HEK293 (cell line): ENCODE results near the gene KIF18B.

Experiments used
- CTCF ChIA-PET: fragments of 350-600 bp; formaldehyde crosslinking; extraction: SDS; loops from one replicate; lab custom pipeline; 2021; ENCODE audit warnings: antibody characterized with exemption; lab: Yijun Ruan, JAX
- POLR2A ChIA-PET: fragments of 300-600 bp; formaldehyde crosslinking; extraction: SDS; loops from one replicate; lab custom pipeline; 2020; ENCODE audit warnings: antibody characterized with exemption, inconsistent platforms; lab: Yijun Ruan, JAX
- H3K27ac ChIP-seq: fragments of 200-500 bp; sonication (Bioruptor generic); 2 replicates; pipeline ENCODE4 v1.5.1; 2014; ENCODE audit warnings: low read depth, low read length, control low read depth, inconsistent platforms; ENCODE audit errors: extremely low read depth
- H3K36me3 ChIP-seq, 2 experiments: fragments of 200-500 bp in 1 of 2; sonication (Bioruptor generic) in 1 of 2; 1 replicate in 1 of 2; 2 replicates in 1 of 2; pipeline ENCODE4 v1.5.1; 2014 to 2017; ENCODE audit warnings: inconsistent platforms in 2 of 2, low read length in 2 of 2; ENCODE audit not compliant: control insufficient read depth in 2 of 2, insufficient read depth in 1 of 2
- H3K4me1 ChIP-seq: fragments of 200-500 bp; sonication (Bioruptor generic); 2 replicates; pipeline ENCODE4 v1.5.1; 2014; ENCODE audit warnings: mild to moderate bottlenecking, low read length, inconsistent platforms; ENCODE audit not compliant: control insufficient read depth, insufficient read depth
- H3K4me3 ChIP-seq: 2 replicates; pipeline ENCODE4 v1.5.1; 2011; ENCODE audit warnings: low read depth, mild to moderate bottlenecking, control low read depth, low read length, moderate library complexity
- H3K9me3 ChIP-seq: fragments of 200-500 bp; sonication (Bioruptor generic); 2 replicates; pipeline ENCODE4 v1.5.1; 2014; ENCODE audit warnings: low read depth, low read length, inconsistent platforms; ENCODE audit not compliant: control insufficient read depth, insufficient read depth
- FEZF1 ChIP-seq: fragments of 450-650 bp; formaldehyde crosslinking; IDR thresholded peaks from 2 replicates; pipeline ENCODE4 v1.5.1; 2016; ENCODE audit warnings: missing biosample characterization, missing genetic modification characterization
- IKZF3 ChIP-seq: fragments of 450-650 bp; IDR thresholded peaks from 2 replicates; pipeline ENCODE4 v1.5.0; 2018; ENCODE audit warnings: missing biosample characterization, mild to moderate bottlenecking, missing genetic modification characterization, moderate library complexity
- KLF1 ChIP-seq: fragments of 450-650 bp; formaldehyde crosslinking; IDR thresholded peaks from 2 replicates; pipeline ENCODE4 v1.5.1; 2016; ENCODE audit warnings: missing biosample characterization, missing genetic modification characterization
- KLF8 ChIP-seq: fragments of 450-650 bp; formaldehyde crosslinking; IDR thresholded peaks from 2 replicates; pipeline ENCODE4 v1.5.1; 2016; ENCODE audit warnings: missing biosample characterization, missing genetic modification characterization
- SALL2 ChIP-seq: fragments of 450-650 bp; formaldehyde crosslinking; IDR thresholded peaks from 2 replicates; pipeline ENCODE4 v1.5.0; 2017; ENCODE audit warnings: missing biosample characterization, mild to moderate bottlenecking, missing genetic modification characterization, borderline replicate concordance
- SCRT2 ChIP-seq: fragments of 450-650 bp; formaldehyde crosslinking; IDR thresholded peaks from 2 replicates; pipeline ENCODE4 v1.5.1; 2016; ENCODE audit warnings: missing biosample characterization, missing genetic modification characterization
- SETDB1 ChIP-seq: IDR thresholded peaks from one replicate; pipeline ENCODE4 v1.6.1; 2017; ENCODE audit warnings: mild to moderate bottlenecking, low read length, moderate library complexity, mixed read lengths; ENCODE audit not compliant: insufficient read length
- TRIM28 ChIP-seq: IDR thresholded peaks from 2 replicates; pipeline ENCODE4 v1.6.1; 2011; ENCODE audit warnings: low read length, control low read depth, borderline replicate concordance
- WT1 ChIP-seq: fragments of 450-650 bp; formaldehyde crosslinking; IDR thresholded peaks from 2 replicates; pipeline ENCODE4 v1.5.1; 2016; ENCODE audit warnings: missing biosample characterization, missing genetic modification characterization
- YY2 ChIP-seq: fragments of 450-650 bp; formaldehyde crosslinking; IDR thresholded peaks from 2 replicates; pipeline ENCODE4 v1.5.1; 2016; ENCODE audit warnings: missing biosample characterization, missing genetic modification characterization
- ZBTB1 ChIP-seq: fragments of 450-650 bp; formaldehyde crosslinking; IDR thresholded peaks from 2 replicates; pipeline ENCODE4 v1.5.1; 2016; ENCODE audit warnings: missing biosample characterization, missing genetic modification characterization
- ZNF114 ChIP-seq: fragments of 450-650 bp; formaldehyde crosslinking; IDR thresholded peaks from 2 replicates; pipeline ENCODE4 v1.5.0; 2017; ENCODE audit warnings: missing biosample characterization, missing genetic modification characterization
- ZNF157 ChIP-seq: fragments of 450-650 bp; formaldehyde crosslinking; IDR thresholded peaks from 2 replicates; pipeline ENCODE4 v1.5.1; 2016; ENCODE audit warnings: missing biosample characterization, missing genetic modification characterization
- ZNF266 ChIP-seq: fragments of 450-650 bp; formaldehyde crosslinking; IDR thresholded peaks from 2 replicates; pipeline ENCODE4 v1.5.1; 2016; ENCODE audit warnings: missing biosample characterization, missing genetic modification characterization, low read depth
- ZNF350 ChIP-seq: fragments of 450-650 bp; formaldehyde crosslinking; IDR thresholded peaks from 2 replicates; pipeline ENCODE4 v1.5.0; 2017; ENCODE audit warnings: missing biosample characterization, mild to moderate bottlenecking, missing genetic modification characterization
- ZNF449 ChIP-seq: fragments of 450-650 bp; formaldehyde crosslinking; IDR thresholded peaks from 2 replicates; pipeline ENCODE4 v1.5.1; 2017; ENCODE audit warnings: missing biosample characterization, mild to moderate bottlenecking, missing genetic modification characterization, moderate library complexity
- ZNF544 ChIP-seq: fragments of 450-650 bp; formaldehyde crosslinking; IDR thresholded peaks from 2 replicates; pipeline ENCODE4 v1.5.0; 2017; ENCODE audit warnings: missing biosample characterization, missing genetic modification characterization
- ZNF558 ChIP-seq: fragments of 450-650 bp; formaldehyde crosslinking; IDR thresholded peaks from 2 replicates; pipeline ENCODE4 v1.5.1; 2016; ENCODE audit warnings: missing biosample characterization, missing genetic modification characterization
- ZNF600 ChIP-seq: fragments of 450-650 bp; formaldehyde crosslinking; IDR thresholded peaks from 2 replicates; pipeline ENCODE4 v1.5.1; 2016; ENCODE audit warnings: missing biosample characterization, missing genetic modification characterization
- ZNF670 ChIP-seq: fragments of 450-650 bp; formaldehyde crosslinking; IDR thresholded peaks from 2 replicates; pipeline ENCODE4 v1.5.1; 2016; ENCODE audit warnings: missing biosample characterization, missing genetic modification characterization, low read depth
- ZNF830 ChIP-seq: fragments of 450-650 bp; IDR thresholded peaks from 2 replicates; pipeline ENCODE4 v1.5.0; 2018; ENCODE audit warnings: missing biosample characterization, missing genetic modification characterization, low read depth, mild to moderate bottlenecking, moderate library complexity
- ZSCAN30 ChIP-seq: fragments of 450-650 bp; IDR thresholded peaks from 2 replicates; pipeline ENCODE4 v1.5.1; 2018; ENCODE audit warnings: missing biosample characterization, mild to moderate bottlenecking, missing genetic modification characterization, moderate library complexity
- TF ChIP-seq, protein P1 (sequence below): fragments of 450-650 bp; formaldehyde crosslinking; IDR thresholded peaks from 2 replicates; pipeline ENCODE4 v1.5.1; 2017; ENCODE audit warnings: missing biosample characterization, missing genetic modification characterization
- TF ChIP-seq, protein P2 (sequence below): fragments of 450-650 bp; formaldehyde crosslinking; IDR thresholded peaks from 2 replicates; pipeline ENCODE4 v1.5.1; 2016; ENCODE audit warnings: missing biosample characterization, missing genetic modification characterization

Gene KIF18B

DNA sequence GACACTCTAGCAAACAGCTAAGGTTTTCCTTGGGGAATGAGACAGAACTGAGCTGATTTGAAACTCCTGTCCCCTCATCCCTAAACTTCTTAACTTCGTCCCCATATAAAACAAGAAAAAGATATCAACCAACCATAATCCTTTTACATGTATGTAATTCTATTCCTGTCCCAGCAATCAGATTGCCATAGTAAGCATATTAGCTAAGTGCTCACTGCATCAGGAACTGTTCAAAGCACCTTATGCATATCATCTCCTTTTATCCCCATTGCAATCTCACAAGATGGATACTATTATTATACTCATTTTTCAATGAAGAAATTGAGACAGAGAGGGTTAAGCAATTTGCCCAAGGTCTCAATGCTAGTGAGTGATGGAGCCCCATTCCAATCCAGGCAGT is 6.8 kb downstream of the KIF18B start (continued):
- TF ChIP-seq ZSCAN30 (no peak), ZNF600 (tag by site-specific recombination) (no peak)

GRCh38 chr17:44940317-44940716 is 7.3 kb downstream of the KIF18B start:
- TF ChIP-seq ZNF600 (tag by site-specific recombination) (0 out of 2 replicates have a peak, but pooled peaks have one; percentile 29), IKZF3 (tag by site-specific recombination) (peak; percentile 54; the same call in 1 of the 2 replicates), SETDB1 (no peak)
- Histone ChIP-seq H3K4me3 (no peak overlapping the region), H3K27ac (no peak overlapping the region), H3K36me3 (peaks cover 58 to 65% of the 10 kb centered on the region in 2 experiments), H3K9me3 (no peaks in the 10 kb centered on the region), H3K4me1 (peaks cover 4% of the 10 kb centered on the region; the same call in 1 of the 2 replicates)
- ChIA-PET CTCF (interaction anchor here (0.7 to 8.1 kb wide), 7 partner anchors 19 to 195 kb away, joined by 3 to 39 read pairs (median 4); no protein-coding TSS in a partner anchor), POLR2A (interaction anchor here (0.5 to 2.0 kb wide), 3 partner anchors 8 to 124 kb away, joined by 3 to 5 read pairs (median 5); partner anchors contain the start of gene C1QL1)

GRCh38 chr17:44935116-44935515 is 12.5 kb downstream of the KIF18B start:
- H3K9me3 ChIP-seq, result no peaks in the 10 kb centered on the region
- peaks cover 72 to 76% of the 10 kb centered on the region in 2 experiments for H3K36me3 ChIP-seq
- CTCF ChIA-PET, result interaction anchor here (0.7 kb wide), 1 partner anchor 15 kb away, joined by 4 read pairs; no protein-coding TSS in a partner anchor
- no peak overlapping the region for H3K27ac ChIP-seq
- no peaks in the 10 kb centered on the region for H3K4me1 ChIP-seq
- TF ChIP-seq WT1 (tag by site-specific recombination) (no peak), ZNF830 (tag by site-specific recombination) (no peak), SALL2 (tag by site-specific recombination) (no peak), KLF1 (tag by site-specific recombination) (no peak), YY2 (no peak), SCRT2 (no peak), ZBTB1 (tag by site-specific recombination) (no peak), ZNF670 (tag by site-specific recombination) (no peak), FEZF1 (tag by site-specific recombination) (no peak)
- TF ChIP-seq, protein P1, sequence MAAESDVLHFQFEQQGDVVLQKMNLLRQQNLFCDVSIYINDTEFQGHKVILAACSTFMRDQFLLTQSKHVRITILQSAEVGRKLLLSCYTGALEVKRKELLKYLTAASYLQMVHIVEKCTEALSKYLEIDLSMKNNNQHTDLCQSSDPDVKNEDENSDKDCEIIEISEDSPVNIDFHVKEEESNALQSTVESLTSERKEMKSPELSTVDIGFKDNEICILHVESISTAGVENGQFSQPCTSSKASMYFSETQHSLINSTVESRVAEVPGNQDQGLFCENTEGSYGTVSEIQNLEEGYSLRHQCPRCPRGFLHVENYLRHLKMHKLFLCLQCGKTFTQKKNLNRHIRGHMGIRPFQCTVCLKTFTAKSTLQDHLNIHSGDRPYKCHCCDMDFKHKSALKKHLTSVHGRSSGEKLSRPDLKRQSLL, result no peak
- no peak overlapping the region for H3K4me3 ChIP-seq
- POLR2A ChIA-PET, result interaction anchor here (0.6 kb wide), 1 partner anchor 93 kb away, joined by 5 read pairs; no protein-coding TSS in a partner anchor

- Histone ChIP-seq H3K36me3 (peaks cover 74 to 79% of the 10 kb centered on the region in 2 experiments), H3K4me1 (no peaks in the 10 kb centered on the region), H3K4me3 (no peak overlapping the region), H3K27ac (no peak overlapping the region), H3K9me3 (no peaks in the 10 kb centered on the region)
- ChIA-PET CTCF (interaction anchor here (0.7 kb wide), 1 partner anchor 15 kb away, joined by 4 read pairs; no protein-coding TSS in a partner anchor), POLR2A (interaction anchor here (0.6 kb wide), 1 partner anchor 93 kb away, joined by 5 read pairs; no protein-coding TSS in a partner anchor)
- TF ChIP-seq ZNF157 (no peak), SALL2 (tag by site-specific recombination) (no peak), TRIM28 (no peak), ZNF449 (no peak), ZNF558 (tag by site-specific recombination) (no peak), ZNF266 (no peak), KLF8 (tag by site-specific recombination) (no peak), ZNF114 (tag by site-specific recombination) (no peak), ZNF350 (tag by site-specific recombination) (no peak), ZNF544 (tag by site-specific recombination) (no peak)
- TF ChIP-seq, protein P2, sequence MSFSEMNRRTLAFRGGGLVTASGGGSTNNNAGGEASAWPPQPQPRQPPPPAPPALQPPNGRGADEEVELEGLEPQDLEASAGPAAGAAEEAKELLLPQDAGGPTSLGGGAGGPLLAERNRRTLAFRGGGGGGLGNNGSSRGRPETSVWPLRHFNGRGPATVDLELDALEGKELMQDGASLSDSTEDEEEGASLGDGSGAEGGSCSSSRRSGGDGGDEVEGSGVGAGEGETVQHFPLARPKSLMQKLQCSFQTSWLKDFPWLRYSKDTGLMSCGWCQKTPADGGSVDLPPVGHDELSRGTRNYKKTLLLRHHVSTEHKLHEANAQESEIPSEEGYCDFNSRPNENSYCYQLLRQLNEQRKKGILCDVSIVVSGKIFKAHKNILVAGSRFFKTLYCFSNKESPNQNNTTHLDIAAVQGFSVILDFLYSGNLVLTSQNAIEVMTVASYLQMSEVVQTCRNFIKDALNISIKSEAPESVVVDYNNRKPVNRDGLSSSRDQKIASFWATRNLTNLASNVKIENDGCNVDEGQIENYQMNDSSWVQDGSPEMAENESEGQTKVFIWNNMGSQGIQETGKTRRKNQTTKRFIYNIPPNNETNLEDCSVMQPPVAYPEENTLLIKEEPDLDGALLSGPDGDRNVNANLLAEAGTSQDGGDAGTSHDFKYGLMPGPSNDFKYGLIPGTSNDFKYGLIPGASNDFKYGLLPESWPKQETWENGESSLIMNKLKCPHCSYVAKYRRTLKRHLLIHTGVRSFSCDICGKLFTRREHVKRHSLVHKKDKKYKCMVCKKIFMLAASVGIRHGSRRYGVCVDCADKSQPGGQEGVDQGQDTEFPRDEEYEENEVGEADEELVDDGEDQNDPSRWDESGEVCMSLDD (tag by site-specific recombination), result no peak
These were observed 12.8 kb downstream of the KIF18B start for GRCh38 chr17:44934745-44935105.
